Choroid plexus epithelial cell (primary cell): ENCODE data around the gene RAI14.
"Not testable (repeated sequence)": the region's sequence is repeated elsewhere in the genome, so short reads cannot be mapped to it uniquely, and the experiment has no call there.

ENCODE experiments used
- DNase-seq: peaks from one replicate; pipeline ENCODE4 v3.0.0-alpha.2; 2010; ENCODE audit warnings: low read depth
- H3K4me3 ChIP-seq: 2 replicates; pipeline ENCODE4 v1.5.1; 2011; ENCODE audit warnings: low read depth, mild to moderate bottlenecking, control low read depth, low read length, moderate library complexity
- TF ChIP-seq, protein P1 (sequence below): conservative IDR thresholded peaks from 2 replicates; pipeline ENCODE4 v1.5.1; 2011; ENCODE audit warnings: low read depth, mild to moderate bottlenecking, control low read depth, inconsistent platforms, low read length, moderate library complexity

RAI14 gene

DNA sequence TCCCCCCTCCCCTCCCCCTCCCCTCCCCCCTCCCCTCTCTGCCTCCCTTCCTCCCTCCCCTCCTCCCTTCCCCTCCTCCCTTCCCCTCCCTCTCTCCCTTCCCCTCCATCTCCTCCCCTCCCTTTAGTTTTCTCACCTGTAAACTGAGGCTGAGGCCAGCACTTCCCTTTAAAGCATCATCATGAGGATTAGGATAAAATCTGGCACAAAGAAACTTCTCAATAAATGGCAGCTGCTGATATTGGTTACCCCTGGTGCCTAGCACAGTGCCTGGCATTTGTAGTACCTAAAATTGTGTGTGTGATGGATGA is 41.9 kb downstream of the RAI14 start:
- TF ChIP-seq, protein P1, sequence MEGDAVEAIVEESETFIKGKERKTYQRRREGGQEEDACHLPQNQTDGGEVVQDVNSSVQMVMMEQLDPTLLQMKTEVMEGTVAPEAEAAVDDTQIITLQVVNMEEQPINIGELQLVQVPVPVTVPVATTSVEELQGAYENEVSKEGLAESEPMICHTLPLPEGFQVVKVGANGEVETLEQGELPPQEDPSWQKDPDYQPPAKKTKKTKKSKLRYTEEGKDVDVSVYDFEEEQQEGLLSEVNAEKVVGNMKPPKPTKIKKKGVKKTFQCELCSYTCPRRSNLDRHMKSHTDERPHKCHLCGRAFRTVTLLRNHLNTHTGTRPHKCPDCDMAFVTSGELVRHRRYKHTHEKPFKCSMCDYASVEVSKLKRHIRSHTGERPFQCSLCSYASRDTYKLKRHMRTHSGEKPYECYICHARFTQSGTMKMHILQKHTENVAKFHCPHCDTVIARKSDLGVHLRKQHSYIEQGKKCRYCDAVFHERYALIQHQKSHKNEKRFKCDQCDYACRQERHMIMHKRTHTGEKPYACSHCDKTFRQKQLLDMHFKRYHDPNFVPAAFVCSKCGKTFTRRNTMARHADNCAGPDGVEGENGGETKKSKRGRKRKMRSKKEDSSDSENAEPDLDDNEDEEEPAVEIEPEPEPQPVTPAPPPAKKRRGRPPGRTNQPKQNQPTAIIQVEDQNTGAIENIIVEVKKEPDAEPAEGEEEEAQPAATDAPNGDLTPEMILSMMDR = no peak
- DNase-seq = no peak
- no peak overlapping the region for H3K4me3 ChIP-seq

DNA sequence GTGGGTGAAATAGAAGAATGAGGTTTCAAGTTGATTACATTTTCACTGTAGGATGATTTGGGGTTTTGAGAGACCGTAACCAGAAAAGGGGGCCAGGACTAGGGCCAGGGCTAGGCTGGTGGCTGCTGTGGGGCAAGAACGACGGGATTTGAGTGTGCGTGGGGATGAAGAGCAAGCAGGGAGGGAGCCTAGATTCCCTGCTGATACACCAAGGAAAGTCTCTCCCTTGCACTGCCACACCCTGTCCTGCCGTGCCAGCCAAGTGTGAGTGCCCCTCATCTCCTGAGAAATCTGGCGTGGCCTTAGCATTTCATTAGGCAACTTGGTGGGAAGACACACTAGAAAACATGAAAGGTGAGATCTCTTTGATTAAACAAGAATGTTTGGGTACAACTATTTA is 42.6 kb downstream of the RAI14 start:
- no peak overlapping the region for H3K4me3 ChIP-seq
- TF ChIP-seq, protein P1 = no peak
- no peak for DNase-seq

DNA sequence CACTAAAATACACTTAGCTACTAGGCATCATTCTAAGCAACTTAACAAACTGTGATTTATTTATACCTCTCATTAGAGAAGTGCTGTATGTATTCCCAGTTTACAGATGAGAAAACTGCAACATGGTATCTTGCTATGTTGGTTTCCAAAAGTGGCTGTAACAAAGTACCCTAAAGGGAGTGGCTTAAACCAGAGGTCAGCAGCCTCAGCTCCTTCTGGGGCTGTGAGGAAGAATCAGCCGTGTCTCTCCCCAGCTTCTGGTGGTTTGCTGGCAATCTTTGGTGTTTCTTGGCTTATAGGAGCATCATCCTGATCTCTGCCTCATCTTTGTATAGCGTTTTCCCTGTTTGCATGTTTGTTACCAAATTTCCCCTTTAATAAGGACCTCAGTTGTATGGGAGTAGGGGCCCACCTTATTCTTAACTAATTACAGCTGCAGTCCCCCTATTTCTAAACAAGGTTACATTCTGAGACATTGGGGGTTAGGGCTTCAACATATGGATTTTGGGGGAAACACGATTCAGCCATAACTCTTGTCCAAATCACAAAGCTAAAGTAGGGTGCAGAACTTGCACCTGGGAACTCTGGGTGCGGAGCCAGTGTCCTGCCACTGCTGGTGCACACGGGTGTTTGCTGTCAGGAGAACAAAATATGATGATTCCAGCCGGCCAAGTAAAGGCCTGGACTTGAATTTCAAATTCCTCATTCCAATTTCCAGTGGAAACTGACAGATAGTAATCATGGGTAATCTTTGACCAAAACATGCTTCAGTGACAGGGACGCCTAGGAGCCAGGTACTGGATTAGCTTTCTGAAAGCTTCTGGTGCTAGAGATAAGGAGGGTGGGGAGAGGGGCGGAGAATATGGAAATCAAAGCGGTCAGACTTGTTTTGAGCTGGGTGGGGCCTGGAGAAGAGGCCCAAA is 43.3 kb downstream of the RAI14 start:
- DNase-seq = no peak
- no peak overlapping the region for H3K4me3 ChIP-seq
- TF ChIP-seq, protein P1 = no peak

DNA sequence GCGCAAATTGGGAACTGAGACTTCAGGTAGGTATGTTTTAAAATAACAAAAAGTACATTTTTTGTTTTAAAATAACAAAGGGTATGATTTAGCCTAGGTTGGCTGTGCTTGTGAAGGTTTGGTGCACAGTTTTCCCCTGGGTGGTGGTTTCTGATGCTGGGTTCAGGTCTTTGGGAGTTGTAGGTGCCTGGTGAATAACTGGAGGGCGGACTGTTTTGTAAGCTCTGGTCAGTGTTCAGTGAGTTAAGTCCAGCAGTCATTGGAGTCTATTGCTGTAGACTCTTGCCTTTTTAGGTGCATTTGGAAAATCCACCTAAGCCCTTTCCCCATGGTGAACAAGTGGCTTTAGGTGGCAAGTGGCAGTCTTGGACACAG is 43.9 kb downstream of the RAI14 start:
- H3K4me3 ChIP-seq = no peak overlapping the region
- TF ChIP-seq, protein P1 = no peak
- no peak for DNase-seq

DNA sequence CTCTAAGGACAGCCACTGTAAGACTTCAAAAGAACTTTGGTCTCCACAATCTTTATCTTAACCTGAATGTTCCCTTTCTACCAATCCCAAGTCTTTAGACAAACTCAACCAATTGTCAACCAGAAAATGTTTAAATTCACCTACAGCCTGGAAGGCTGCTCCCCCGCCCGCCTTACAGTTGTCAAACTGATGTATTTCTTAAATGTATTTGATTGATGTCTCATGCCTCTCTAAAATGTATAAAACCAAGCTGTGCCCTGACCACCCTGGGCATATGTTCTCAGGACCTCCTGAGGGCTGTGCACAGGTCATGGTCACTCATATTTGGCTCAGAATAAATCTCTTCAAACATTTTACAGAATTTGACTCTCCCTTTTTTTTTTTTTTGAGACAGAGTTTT is 45.3 kb downstream of the RAI14 start:
- H3K4me3 ChIP-seq, DNase-seq: not testable (repeated sequence)

DNA sequence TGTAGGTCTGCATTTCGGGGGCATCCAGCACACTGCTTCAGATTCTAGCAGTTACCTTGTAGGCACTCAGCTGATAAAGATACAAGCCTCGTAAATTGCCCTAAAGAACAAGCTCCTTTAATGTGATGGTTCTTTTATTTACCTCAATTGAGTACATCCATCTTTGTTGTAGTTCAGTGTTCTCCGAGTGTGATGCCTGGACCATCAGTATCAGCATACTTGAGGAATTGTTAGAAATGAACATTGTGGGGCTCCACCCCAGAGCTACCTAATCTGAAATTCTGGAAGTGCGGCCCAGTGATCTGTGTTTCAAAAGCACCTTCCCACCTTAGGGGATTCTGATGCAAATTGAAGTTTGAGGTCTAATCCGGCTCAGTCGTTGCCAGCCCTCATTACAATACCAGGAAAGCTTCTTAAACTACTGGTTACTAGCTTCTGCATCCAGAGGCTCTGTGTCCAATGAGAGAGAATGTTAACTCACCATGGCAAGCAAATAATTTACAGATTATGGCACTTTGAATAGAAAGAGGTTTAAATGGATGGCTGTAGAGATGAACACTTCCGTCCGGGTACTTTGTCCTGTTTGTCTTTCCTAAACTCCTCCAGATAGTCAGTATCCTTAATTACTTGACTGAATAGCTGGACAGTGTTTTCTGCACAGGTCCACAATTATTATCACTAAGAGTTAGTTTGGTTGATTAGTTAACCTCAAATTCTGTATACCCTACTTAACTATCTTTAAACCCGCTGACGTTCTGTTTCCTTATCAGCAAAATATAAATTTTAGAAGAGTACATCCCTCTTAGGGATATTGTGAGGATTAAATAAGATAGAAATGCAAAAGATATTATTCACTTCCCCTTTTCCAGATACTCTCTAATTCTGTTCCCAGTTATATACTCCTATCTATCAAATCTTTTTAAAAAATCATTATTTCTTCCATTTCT is 47.9 kb downstream of the RAI14 start:
- DNase-seq = no peak
- TF ChIP-seq, protein P1 = no peak
- H3K4me3 ChIP-seq = no peak overlapping the region

DNA sequence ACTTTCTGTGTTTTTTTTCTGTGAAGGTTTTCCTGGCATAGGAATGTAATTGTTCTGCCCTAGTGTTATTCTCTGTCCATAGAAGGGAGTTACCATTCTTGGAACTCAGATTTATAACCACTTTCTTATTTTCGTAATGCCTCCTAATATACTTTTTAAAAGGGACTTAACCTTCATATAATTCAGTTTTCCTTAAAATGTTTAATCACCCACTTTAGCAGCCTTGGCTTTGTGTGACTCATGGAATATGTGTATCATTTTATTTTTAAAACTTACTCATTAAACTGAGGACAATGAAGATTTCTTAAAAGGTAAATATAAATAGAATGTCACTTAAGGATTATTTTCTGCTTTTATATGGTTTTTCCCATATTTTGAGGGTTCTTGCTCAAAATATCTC is 50.0 kb downstream of the RAI14 start:
- H3K4me3 ChIP-seq = no peak overlapping the region
- DNase-seq = no peak
- TF ChIP-seq, protein P1 = no peak
